ENCODE measurements around the gene LRP2.
A peak's percentile ranks its signal among the peaks of the same experiment; 100 is the strongest.

Gene LRP2

DNA sequence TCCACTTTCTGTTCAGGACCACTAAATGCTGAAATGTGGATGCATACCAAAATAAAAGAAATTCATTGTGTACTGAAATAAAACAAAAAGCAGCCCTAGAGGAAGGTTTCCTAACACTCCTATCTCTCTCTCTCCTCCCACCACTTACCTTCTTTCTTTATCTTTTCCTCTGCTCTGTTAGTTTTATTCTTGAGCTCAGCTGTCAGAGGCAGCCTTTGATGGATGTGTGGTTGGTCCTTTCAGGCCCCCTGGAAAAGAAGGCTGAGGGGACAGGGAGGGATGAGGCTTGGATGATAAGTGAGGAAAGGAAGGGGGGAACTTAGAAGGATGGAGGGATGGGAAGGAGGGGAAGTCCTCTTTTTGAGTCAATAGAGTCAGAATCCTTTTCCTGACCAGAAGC is 245.3 kb downstream of the LRP2 start:
- no peak for DNase-seq

DNA sequence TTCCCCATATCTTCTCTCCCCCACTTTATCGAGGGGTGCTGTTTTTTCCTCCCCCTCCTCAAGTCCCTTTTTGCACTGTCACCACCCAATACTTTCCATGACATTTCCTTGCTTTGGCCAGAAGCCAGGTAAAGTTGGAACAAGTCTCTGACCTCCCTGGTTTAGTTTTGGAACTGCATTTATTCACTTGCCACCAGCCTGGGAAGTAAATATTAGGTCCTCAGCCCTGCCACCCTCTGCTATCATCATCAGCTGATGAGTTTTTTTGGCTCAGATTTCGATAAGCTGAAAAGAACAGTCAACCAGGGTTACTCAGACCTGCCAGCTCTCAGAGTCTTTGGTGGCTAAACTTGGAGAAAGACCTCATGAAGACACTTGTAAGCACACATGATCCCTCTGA is 246.0 kb downstream of the LRP2 start:
- no peak for DNase-seq

DNA sequence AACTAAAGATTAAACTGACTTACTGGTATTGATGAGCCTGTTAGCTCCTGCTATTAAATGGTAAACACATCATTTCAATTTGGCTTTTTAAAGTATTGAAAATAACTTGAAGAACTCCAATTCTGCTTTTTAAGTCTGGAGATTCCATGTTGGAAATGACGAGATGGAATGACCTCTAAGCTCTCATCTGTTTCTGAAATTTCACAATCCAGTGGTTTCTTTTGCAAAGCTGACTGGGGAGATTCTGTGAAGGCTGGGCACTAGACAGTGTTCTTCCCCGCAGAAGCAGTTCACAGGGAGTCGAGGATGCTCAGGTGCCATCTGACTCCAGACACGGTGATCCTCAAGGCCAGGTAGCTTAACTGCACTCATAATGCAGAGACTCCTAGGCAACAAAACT is 248.3 kb downstream of the LRP2 start:
- DNase-seq = no peak

DNA sequence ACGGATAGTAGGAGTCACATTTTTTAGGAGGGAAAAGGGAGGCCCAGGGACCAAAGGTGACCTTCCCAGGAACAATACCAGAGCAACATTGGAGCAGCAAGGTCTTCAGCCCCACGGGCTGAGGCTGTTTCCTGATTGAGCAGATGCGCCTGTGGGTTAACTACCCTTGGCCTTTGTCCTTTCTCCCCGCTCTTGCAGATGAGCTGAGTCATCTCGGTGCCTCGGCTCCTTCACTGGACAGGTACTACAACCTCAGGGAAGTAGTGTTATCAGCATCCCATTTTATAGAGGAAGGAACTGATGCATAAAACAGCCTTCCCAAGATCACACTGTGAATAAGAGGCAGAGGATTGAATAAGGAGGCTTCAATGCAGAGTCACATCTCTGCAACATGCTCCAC is 249.5 kb downstream of the LRP2 start:
- DNase-seq = no peak

DNA sequence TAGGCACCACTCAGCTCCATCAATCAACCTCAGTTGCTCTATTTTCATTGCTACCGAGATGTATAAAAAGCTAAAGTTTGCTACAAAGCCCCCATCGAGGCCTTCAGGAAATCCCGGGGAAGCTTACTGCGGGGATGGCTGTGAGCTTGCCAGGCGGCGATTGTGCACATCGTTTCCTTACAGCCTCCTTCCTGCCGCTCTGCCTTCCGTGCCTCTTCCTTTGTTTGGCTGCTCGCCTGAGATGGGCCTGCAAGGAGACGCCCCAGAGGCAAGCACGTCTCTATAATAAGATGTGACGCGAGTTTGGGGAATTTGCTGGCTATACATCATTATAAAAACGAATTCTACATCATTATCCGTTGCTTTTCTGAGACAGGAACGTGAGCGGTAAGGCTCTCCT is 251.4 kb downstream of the LRP2 start:
- DNase-seq = peak in 1 of 2 experiments; percentile 2

DNA sequence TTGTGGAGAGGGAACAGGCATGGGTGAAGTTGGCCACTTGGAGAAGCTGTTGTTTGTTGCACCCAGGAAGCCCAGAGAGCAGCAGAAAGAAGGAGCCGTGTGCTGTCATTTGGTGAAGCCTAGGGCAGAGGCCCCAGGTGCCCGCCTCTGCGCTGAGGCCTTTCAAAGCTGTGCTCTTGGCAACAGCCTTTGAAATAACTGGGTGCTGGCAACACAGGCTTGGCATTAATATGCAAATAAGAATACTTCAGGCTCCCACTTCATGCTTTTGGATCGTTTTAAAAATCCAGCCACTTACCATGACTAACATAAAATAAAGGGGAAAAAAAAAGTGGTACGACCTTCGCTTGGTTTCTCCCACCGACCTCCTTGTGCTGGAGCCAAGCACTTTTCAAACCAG is 251.9 kb downstream of the LRP2 start:
- no peak for DNase-seq

DNA sequence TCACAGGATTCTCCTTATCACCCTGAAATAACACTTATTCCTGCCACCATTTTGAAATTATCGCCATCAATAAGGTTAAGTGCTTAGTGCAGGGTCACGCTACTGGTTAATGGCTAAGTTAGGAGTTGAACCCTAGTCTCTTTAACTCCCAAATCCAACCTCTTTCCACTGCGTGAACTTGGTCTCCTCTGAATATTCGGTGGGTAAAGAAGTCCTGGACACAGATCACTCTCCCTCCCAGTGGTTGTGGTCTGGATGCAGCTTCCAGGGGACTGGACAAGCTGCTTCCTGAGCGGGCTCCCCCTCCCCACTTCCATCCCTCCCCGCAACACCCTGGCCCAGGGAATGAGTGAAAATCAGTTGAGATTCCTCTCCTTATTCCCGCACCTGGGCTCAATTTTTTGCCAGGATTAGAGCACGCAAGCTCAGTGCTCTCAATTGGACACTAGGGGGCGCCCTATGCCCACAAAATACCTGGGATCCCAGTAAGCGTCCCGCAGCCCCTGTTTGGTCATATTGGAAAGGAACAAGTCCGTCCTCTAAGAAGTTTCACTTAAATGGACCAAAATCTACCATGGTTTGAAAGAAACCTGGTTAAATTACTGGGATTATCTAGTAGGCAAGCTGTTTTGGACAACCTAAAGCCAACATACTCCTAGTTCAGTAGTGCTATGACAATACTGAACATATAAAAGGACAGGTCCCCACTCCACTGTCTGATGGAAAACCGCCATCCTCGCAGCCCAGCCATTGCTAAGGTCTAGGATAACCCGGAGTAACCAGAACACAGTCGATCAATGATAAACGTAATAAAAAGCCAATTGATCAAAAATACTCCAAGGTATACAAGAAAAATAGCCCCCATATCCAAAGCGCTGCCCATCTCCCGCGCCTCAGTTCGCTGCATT is 252.6 kb downstream of the LRP2 start:
- DNase-seq = peak; percentile 72 to 78

DNA sequence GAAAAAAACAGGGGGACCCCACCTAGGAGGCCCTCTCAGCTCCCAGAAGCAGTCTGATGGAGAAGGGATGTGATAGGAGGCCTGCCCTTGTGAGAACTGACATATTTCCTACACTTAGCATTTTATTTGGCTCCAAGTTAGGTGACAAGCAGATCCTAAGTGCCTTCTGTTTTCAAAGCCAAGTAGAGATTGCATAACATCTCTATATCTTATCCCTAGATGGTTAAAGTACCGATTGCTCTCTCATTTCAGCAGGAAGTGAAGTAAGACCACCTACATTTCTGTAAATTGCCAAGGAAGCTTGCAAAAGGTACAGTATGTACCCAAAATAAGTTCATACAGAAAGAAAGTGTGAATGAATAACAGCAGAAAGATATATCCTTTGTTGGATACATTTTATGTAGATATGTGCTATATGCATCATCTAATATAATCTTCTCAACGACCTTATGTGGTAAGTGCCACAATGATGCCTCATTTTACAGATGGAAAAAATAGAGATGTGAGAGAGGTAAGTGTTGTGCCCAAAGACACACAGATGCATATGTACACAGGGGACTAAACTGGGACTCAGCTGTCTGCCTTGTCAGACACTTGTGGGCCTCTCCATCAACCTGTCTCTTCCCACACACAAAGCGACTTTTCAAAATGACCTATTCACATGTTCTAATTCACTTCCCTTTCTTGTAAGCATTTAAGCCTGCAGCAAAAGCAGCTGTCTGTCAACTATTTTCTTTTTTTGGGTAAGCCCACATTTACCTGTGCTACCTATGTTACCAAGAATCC is 254.0 kb downstream of the LRP2 start:
- DNase-seq = no peak

DNA sequence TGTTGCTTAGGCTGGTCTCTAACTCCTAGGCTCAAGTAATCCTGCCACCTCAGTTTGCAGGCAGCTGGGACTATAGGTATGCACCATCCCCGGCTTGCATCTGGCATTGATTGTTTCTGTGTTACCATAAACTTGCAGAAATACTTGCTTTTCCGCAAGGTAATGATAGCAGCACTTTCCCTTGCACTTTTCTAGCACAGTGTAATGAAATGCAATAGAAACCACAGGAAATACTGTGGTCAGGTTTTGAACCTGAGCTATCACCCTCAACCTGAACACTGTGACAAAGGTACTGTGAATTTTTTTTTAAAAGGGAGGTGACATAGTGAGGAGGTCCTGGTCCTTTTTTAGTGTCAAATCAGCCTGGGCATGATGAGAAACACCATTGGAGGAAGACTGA is 254.7 kb downstream of the LRP2 start:
- no peak for DNase-seq

DNA sequence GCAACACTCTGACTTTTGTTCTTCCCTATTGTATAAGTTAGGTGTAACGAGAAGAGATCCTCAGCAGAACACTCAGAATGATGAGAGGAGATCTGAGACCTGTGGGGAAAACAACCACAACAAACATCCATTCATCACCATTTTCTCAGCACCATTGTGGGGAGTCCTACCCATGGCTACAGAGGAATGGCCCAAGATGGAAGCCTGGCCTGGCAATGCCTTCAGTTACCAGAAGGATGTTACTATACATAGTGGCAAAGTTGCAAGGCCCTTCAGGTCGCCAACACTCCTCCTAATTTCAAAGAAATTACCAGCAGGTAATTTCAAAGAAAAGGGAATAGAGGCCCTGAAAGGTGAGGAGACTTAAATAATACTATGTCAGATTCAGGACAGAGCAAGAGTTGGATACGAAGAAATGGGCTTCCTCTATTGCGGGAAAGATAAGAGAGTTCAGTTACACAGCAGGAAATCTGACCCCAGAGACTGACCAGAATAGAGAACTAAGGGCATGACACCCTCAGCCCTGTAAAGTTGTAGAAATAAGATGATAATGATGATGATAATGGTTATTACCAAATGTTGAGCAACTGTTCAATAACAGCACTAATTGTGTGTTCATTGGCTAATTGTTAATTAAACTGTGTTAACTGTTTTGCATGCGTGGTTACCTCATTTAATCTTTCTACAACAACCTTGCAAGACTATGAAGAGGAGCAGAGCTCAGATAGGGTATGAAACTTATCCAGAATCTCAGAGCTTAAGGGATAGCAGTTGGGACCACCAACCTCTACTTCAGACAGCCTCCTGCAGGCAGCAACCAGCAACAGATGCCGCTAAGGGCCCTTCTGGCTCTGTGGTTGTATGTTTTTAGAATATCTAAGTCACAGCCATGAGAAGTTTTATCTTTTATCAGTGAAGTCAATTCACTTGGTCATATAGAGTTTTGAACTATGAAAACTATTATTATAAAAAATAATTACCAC is 255.5 kb downstream of the LRP2 start:
- no peak for DNase-seq

DNA sequence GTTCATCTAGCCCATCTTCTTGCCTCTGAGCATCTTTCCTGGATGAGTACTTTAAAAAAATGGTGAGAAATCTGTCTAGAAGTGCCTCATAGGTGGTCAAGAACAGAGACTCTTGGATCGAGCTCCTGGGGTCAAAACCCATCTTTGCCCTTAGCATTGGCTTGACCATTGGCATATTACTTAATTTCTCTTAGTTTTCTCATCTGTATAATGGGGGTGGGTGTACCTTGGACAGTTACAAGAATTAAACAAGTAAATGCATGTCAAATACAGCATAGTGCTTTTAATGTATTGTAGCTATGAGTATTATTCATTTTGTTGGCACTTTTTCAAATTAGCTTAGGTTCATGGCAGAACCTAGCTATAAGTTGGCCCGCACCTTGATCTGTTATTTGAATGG is 256.2 kb downstream of the LRP2 start:
- DNase-seq = no peak

DNA sequence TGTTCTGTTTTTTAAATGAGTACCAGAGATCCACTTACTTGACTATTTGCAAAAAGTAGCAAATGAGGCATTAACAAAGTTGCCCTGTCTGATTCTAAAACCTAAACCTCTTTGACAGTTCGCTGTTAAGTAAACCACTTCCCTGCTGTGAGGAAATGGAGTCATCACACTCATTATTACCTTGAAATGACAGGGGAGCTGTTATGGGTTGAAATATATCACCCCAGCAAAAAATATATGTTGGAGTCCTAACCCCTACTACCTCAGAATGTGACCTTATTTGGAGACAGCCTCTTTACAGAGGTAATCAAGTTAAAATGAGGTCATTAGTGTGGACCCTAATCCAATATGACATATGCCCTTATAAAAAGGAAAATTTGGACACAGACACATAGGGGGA is 256.9 kb downstream of the LRP2 start:
- DNase-seq = peak in 1 of 2 experiments; percentile 14

DNA sequence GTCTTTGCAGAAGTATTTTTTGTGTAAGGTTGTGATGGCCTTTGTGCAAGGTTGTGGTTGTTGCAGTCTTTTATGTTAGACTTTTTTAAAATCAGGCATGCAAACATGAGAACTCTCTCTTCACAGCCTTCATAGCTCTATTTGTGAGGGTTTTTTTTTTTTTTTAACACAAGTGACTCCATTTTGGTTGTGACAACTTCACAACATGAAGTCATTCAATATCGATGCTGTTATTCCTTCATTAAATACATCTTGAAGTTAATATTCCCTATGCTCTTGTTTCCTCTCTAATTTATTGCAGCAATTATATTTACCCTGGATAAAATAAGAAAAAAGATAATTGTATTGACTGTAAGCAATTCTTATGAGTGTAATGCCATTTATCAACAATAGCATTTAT is 257.5 kb downstream of the LRP2 start:
- no peak for DNase-seq

DNA sequence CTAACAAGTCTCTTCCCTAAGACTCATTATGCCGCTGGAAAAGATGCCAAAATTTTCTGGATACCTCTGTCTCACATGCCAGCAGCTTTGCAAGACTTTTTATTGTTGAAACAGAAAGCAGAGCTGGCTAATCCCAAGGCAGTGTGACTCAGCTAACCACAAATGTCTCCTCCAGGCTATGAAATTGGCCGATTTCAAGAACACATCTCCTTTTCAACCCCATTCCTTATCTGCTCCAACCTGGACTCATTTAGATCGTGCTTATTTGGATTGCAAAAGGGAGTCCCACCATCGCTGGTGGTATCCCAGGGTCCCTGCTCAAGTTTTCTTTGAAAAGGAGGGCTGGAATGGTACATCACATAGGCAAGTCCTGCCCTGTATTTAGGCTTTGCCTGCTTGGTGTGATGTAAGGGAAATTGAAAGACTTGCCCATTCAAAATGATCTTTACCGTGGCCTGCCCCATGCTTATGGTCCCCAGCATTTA is 266.7 kb downstream of the LRP2 start:
- DNase-seq = no peak

DNA sequence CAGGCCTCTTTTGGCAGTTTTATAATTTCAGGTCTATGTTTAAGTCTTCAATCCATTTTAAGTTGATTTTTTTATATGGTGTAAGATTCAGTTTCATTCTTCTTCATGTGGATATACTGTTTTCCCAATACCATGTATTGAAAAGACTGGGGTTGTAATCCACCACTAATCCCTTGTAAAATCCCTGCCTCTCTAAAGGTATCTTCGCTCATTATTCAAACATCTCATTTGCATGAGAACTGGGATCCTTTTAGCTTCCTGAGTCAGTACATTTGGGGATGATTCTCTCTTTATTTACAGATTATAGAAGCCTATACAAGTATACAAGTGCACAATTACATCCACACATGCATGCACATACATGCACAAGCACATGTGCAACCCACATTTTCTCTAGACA is 267.7 kb downstream of the LRP2 start:
- no peak for DNase-seq

DNA sequence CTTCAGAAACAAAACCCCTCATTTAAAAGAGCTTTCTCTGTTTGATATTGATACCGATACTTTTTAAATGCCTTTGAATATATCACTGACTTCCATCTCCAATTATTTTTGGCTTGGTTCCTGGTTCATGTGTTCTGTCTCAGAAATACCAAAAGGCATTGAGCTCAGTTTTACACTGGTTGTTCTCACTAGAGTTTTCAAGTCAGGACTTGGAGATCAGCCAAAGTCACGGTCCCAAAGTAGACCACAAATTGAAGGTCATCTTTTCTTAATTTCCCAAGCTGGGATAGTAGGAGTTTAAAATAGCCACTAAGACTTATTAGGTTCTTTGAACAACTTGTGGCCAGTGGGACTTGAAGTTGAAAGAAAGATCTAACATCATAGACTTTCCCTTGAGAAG is 268.8 kb downstream of the LRP2 start:
- no peak for DNase-seq

DNA sequence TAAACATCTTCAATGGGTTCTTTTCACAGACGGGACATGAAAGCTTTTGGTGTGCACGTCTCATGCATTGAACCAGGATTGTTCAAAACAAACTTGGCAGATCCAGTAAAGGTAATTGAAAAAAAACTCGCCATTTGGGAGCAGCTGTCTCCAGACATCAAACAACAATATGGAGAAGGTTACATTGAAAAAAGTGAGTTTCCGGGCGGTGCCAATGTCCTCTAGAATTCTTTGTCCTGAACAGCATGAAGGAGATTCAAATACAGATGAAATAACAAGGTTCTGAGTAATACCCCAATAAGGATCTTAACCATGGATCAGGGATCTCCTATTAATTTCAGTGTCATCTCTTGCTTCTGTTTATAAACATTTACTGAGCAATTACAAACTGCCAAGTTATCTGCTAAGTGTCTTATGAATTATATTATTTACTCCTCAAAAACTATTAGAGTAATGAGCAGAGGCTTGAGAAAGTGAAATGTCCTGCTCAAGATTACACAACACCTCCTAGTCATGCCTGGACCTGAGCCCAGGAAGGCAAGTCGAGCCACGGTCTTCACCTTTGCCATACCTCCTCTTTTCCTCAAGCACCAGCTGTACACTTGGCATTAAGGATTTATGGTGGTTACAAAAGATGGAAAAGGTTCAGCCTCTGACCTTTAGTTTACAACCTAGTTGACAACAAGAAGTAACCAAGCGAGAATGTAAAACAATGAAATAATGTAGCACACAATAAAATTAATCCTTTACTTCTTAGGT is 270.4 kb downstream of the LRP2 start:
- DNase-seq = no peak

DNA sequence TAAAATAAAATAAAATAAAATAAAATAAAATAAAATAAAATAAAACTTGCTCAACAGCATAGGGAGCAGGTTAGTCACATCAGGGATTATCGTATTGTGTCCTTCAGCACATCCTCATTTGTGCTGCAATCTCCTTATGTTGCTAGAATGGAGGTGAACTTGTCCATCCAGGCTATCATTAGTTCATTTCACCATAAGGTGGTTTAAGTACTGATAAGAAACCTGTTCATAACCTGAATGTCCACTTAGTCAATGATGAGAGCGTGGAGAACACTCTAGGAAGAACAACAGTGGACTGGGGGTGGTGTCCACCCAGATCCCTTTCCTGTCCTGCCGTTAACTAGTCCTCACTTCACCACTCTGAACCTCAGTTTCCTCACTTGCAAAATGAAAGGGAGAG is 271.1 kb downstream of the LRP2 start:
- DNase-seq = no peak

DNA sequence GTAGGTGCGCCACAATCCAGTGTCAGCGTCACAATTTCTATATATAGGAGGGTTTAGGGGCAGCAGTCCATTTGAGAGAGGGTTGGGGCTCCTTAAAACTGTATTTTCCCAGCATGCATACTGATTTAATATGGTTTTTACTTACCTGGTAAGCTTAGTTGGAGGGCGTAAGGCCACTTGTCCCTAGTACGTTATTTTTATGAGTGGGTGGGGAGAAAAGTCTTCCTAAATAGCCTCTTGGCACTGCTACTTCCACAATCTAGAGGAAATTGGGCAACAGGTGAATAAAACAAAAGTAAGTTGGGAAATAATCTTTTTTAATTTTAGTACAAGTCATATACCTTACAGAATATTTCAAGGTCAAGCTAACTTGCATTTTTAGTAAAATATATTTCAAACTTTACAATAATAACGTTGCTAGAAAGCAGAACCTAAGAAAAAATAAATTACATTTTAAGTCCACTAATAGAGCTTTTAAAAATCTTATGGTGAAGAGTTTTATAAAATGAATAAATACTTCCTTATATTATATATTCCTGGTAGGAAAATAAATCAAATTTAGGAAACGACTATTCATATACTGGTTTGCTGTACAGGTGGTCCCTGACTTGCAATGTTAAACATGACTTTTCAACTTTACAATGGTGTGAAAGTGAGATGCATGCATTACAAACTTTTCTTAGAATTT is 272.1 kb downstream of the LRP2 start:
- DNase-seq = no peak

DNA sequence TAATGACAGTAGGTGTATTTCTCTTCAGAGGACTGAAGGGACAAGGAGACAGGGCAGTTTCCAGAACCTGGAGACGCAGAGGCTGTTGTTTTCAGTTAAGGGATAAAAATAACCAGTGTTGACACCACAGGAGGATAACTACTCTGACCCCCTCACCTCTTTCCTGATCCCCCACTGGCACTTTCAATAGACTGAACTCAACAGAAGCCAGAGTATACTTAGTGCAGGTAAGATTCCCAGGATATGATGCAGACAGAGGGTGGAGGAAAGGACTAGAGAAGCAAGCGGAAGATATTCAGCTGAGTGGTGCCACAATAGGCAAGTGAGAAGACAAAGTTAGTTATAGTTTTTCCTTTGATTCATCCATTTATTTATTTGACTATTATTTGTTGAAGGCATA is 273.2 kb downstream of the LRP2 start:
- no peak for DNase-seq

DNA sequence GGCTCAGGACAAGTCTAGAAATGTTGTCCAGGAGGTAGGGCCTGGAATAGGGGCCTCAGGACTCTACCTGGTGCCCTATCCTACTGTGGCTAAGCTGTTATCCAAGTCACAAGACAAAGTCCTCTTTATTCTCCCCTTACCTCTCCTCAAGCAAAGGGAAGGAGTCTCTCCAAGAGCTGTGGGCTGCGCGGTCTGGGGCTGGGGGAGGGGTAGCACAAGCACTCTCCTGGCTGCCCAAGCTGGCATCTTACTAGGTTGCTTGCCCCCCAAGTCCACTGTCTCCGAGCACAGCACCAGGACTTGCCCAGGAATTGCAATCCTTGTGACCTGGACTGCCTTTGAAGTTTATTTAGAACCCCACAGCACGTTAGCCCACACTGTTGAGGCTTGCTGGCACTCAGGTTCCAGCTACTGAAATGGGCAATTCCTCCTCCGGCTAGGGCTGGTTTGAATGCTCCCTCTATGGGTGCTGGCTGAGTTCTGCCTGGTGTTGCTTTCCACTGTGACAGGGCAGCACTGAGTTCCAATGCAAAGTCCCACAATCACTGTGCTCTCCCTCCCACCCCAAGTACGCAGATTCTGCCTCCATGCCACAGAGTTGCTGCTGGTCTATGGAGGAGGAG is 274.5 kb downstream of the LRP2 start:
- DNase-seq = no peak

Measured in NCI-H2081 (cell line).